HCT116 (cell line): ENCODE data around the gene PA2G4. TPM values are rescaled to one million over a fixed set of nuclear protein-coding genes. Genes with fewer than 3 reads are reported as not detected.
A peak's percentile ranks its signal among the peaks of the same experiment; 100 is the strongest.

Source experiments
- ATAC-seq: fragments of 200-7000 bp; cut with Tn5 transposase; 2 replicates; pipeline ENCODE4 v1.9.1; 2020; ENCODE audit warnings: mild to moderate bottlenecking, moderate library complexity
- BruUV-seq: library from RNA; stranded (reverse); fragments of 400-500 nt; replicated peaks from 2 replicates; lab custom pipeline; 2021; lab: Mats Ljungman, UMichigan
- CTCF ChIA-PET: fragments of 300-600 bp; sonication (Branson Sonifier 250); formaldehyde crosslinking; loops from one replicate; lab custom pipeline; 2021; ENCODE audit warnings: antibody characterized with exemption; lab: Charles Lee
- POLR2A ChIA-PET: fragments of 300-600, 350-600 bp; sonication (Branson Sonifier 250); formaldehyde crosslinking; loops from one replicate; lab custom pipeline; 2021; ENCODE audit warnings: antibody characterized with exemption; lab: Charles Lee
- RAD21 ChIA-PET, 2 experiments: fragments of 300-600 bp; sonication (Branson Sonifier 250); formaldehyde crosslinking; loops; one replicate each; lab custom pipeline; 2023; ENCODE audit warnings: low total read pairs in 2 of 2; ENCODE audit not compliant: uncharacterized antibody in 2 of 2, unreplicated experiment in 2 of 2, low non-redundant PET in 1 of 2; lab: Charles Lee
- DNase-seq: peaks from one replicate; pipeline ENCODE4 v3.0.0-alpha.2; 2010; ENCODE audit warnings: low read depth, low spot score
- H2AFZ ChIP-seq: fragments of 200-600 bp; shearing (Covaris generic), sonication (generic); 2 replicates; pipeline ENCODE4 v1.6.1; 2017; ENCODE audit warnings: low read depth, mixed run types, mixed read lengths, antibody characterized with exemption, low read length; ENCODE audit not compliant: poor library complexity, severe bottlenecking
- H3K27ac ChIP-seq: 2 replicates; pipeline ENCODE4 v1.5.1; 2012; ENCODE audit warnings: low read depth, low read length
- H3K27me3 ChIP-seq: fragments of 200-600 bp; sonication (generic); 2 replicates; pipeline ENCODE4 v1.6.1; 2016; ENCODE audit warnings: mixed run types, low read length, mixed read lengths; ENCODE audit not compliant: insufficient read depth
- H3K36me3 ChIP-seq, 2 experiments: fragments of 200-500 bp in 1 of 2; fragments of 200-600 bp in 1 of 2; sonication (Bioruptor generic) in 1 of 2; sonication (generic) in 1 of 2; 2 replicates each; pipeline versions ENCODE4 v1.5.1 to v1.6.1; 2014 to 2016; ENCODE audit warnings: low read length in 2 of 2, inconsistent platforms in 1 of 2, mixed read lengths in 1 of 2, mixed run types in 1 of 2; ENCODE audit not compliant: insufficient read depth in 2 of 2, control insufficient read depth in 1 of 2
- H3K4me1 ChIP-seq, 2 experiments: fragments of 200-600 bp in 1 of 2; sonication (generic) in 1 of 2; 2 replicates each; pipeline versions ENCODE4 v1.5.1 to v1.6.1; 2012 to 2017; ENCODE audit warnings: low read length in 2 of 2, inconsistent platforms in 1 of 2, mild to moderate bottlenecking in 1 of 2, mixed read lengths in 1 of 2, mixed run types in 1 of 2, moderate library complexity in 1 of 2; ENCODE audit not compliant: insufficient read depth in 2 of 2, control insufficient read depth in 1 of 2
- H3K4me2 ChIP-seq: fragments of 200-600 bp; sonication (generic); 2 replicates; pipeline ENCODE4 v1.6.1; 2017; ENCODE audit warnings: mixed run types, low read length, mixed read lengths
- H3K4me3 ChIP-seq, 2 experiments: fragments of 200-600 bp in 1 of 2; sonication (generic) in 1 of 2; replicated peaks in 1 of 2; 2 replicates each; pipeline ENCODE4 v1.5.1; 2011 to 2016; ENCODE audit warnings: low read length in 2 of 2, control low read depth in 1 of 2, low read depth in 1 of 2, mild to moderate bottlenecking in 1 of 2, mixed read lengths in 1 of 2, mixed run types in 1 of 2
- H3K79me2 ChIP-seq: fragments of 200-600 bp; sonication (generic); 2 replicates; pipeline ENCODE4 v1.6.1; 2017; ENCODE audit warnings: mild to moderate bottlenecking, mixed run types, low read length, moderate library complexity, mixed read lengths; ENCODE audit not compliant: insufficient read depth
- H3K9ac ChIP-seq: fragments of 200-600 bp; sonication (generic); 2 replicates; pipeline ENCODE4 v1.6.1; 2016; ENCODE audit warnings: low read length, mixed read lengths
- H3K9me2 ChIP-seq: fragments of 200-600 bp; sonication (generic), shearing (Covaris generic); 2 replicates; pipeline ENCODE4 v1.6.1; 2017; ENCODE audit warnings: mixed run types, mild to moderate bottlenecking, moderate library complexity; ENCODE audit not compliant: insufficient read depth
- H3K9me3 ChIP-seq, 2 experiments: fragments of 200-500 bp in 1 of 2; fragments of 200-600 bp in 1 of 2; sonication (Bioruptor generic) in 1 of 2; sonication (generic) in 1 of 2; 2 replicates each; pipeline ENCODE4 v1.6.1; 2014 to 2017; ENCODE audit warnings: low read length in 2 of 2, mixed read lengths in 2 of 2, inconsistent platforms in 1 of 2, low read depth in 1 of 2, mild to moderate bottlenecking in 1 of 2, mixed run types in 1 of 2, moderate library complexity in 1 of 2; ENCODE audit not compliant: control insufficient read depth in 1 of 2, insufficient read depth in 1 of 2
- H4K20me1 ChIP-seq: fragments of 200-600 bp; sonication (generic), shearing (Covaris generic); 2 replicates; pipeline ENCODE4 v1.6.1; 2017; ENCODE audit warnings: mixed run types, mild to moderate bottlenecking, moderate library complexity; ENCODE audit not compliant: insufficient read depth
- CBX3 ChIP-seq: IDR thresholded peaks from 2 replicates; pipeline ENCODE4 v1.6.1; 2012; ENCODE audit warnings: low read depth
- CEBPB ChIP-seq: IDR thresholded peaks from 2 replicates; pipeline ENCODE4 v1.6.1; 2012; ENCODE audit warnings: low read depth
- EGR1 ChIP-seq: IDR thresholded peaks from 2 replicates; pipeline ENCODE4 v1.6.1; 2012; ENCODE audit warnings: low read depth
- EZH2phosphoT487 ChIP-seq: fragments of 200-600 bp; IDR thresholded peaks from 2 replicates; pipeline ENCODE4 v1.6.1; 2018; ENCODE audit warnings: antibody characterized with exemption, borderline replicate concordance
- JUND ChIP-seq: IDR thresholded peaks from 2 replicates; pipeline ENCODE4 v1.6.1; 2012
- RAD21 ChIP-seq: IDR thresholded peaks from 2 replicates; pipeline ENCODE4 v1.6.1; 2012; ENCODE audit warnings: low read depth, mild to moderate bottlenecking
- SIN3A ChIP-seq: IDR thresholded peaks from 2 replicates; pipeline ENCODE4 v1.6.1; 2012; ENCODE audit warnings: low read depth
- ZBTB33 ChIP-seq: IDR thresholded peaks from 2 replicates; pipeline ENCODE4 v1.6.1; 2011; ENCODE audit warnings: mild to moderate bottlenecking, low read length, moderate library complexity; ENCODE audit not compliant: insufficient replicate concordance; ENCODE audit errors: extremely low read depth
- ZFX ChIP-seq: fragments of 450-650 bp; IDR thresholded peaks from 2 replicates; pipeline ENCODE4 v1.6.1; 2017
- ZNF274 ChIP-seq: fragments of 200-500 bp; sonication (Bioruptor generic); IDR thresholded peaks from 2 replicates; pipeline ENCODE4 v1.6.1; 2014; ENCODE audit warnings: mild to moderate bottlenecking, low read depth, low read length, inconsistent platforms
- intact Hi-C: fragments of 100-400 bp; cut with micrococcal nuclease; formaldehyde crosslinking; loops from 2 replicates; pipeline ENCODE4 v1.10.0; 2022
- total RNA-seq: library from RNA; stranded (reverse); gene quantifications from one replicate; pipeline ENCODE4 v1.2.1, GENCODE V29; 2021; ENCODE audit not compliant: unreplicated experiment
- TF ChIP-seq, protein P1 (sequence below): IDR thresholded peaks from 2 replicates; pipeline ENCODE4 v1.6.1; 2012; ENCODE audit warnings: low read depth
- TF ChIP-seq, protein P2 (sequence below): IDR thresholded peaks from 2 replicates; pipeline ENCODE4 v1.6.1; 2012
- TF ChIP-seq, protein P3 (sequence below), 3 experiments: fragments of 200-600 bp in 1 of 3; sonication (generic) in 1 of 3; IDR thresholded peaks in 2 of 3; conservative IDR thresholded peaks in 1 of 3; 2 replicates each; pipeline ENCODE4 v1.5.1; 2012 to 2017; ENCODE audit warnings: low read depth in 2 of 3, low read length in 2 of 3, antibody characterized with exemption in 1 of 3, borderline replicate concordance in 1 of 3, control low read depth in 1 of 3, mild to moderate bottlenecking in 1 of 3, mixed read lengths in 1 of 3, mixed run types in 1 of 3, moderate library complexity in 1 of 3; ENCODE audit not compliant: insufficient read depth in 1 of 3

Gene PA2G4
- total RNA-seq, 1 experiment from 2014 or later, result 302 TPM

DNA sequence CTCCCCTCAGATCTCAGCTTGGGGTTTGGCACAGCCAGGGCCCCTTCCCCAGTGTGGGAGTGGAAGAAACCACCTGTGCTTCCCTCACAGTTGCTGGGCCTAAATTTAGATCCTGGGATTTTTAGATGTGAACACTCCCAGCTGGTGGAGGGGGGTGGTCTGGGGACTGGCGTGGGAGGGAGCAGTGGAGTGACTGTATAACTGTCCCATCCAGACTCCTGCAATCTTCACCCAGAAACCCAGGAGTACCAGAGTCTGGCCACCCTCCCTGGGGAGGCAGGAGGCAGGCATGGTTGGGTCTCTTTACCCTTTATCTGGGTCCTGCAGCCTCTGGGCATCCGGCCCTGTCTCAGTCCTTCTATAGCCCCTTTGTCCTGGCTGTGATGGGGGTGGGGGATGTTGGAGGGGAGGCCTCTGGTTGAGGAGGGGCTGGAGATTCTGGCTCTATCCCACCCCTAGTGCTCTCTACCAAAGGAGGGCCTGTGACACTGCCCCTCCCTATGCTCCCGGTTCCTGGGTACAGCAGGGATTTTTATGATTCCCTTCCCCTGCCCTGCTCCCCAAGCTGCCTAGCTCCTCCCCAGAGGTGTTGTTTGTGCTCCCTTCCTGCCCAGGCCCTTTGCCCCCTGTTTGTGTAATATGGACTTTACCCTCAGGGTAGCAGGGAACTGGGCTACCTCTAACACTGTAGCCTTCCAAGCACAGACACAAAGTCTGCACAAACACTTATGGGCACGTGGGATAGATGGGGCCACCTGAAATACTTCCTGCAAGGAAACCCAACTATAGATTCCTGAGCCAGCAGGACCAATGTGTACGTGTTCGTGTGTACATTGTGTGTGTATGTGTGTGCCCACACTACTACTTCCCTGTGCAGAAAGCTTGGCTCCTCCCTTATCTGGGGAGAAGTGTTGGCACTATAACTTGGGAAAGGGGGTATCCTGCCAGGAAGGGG lies 22.7 kb upstream of the PA2G4 start:
- Histone ChIP-seq H3K4me3 (peak overlapping the region; percentile 70 to 90), H3K4me1 (peaks cover 17 to 44% of the 10 kb centered on the region in 2 experiments), H3K4me2 (peak overlapping the region; percentile 94), H3K27ac (peak overlapping the region; percentile 93; the same call in 1 of the 2 replicates), H3K36me3 (peaks cover 6 to 9% of the 10 kb centered on the region in 2 experiments; a peak in 2 of 4 replicates), H2AFZ (no peak overlapping the region), H4K20me1 (no peaks in the 10 kb centered on the region), H3K79me2 (peaks cover 12% of the 10 kb centered on the region; the same call in 1 of the 2 replicates), H3K9me3 (no peaks in the 10 kb centered on the region), H3K9me2 (no peaks in the 10 kb centered on the region), H3K9ac (peak overlapping the region; percentile 78), H3K27me3 (no peaks in the 10 kb centered on the region)
- TF ChIP-seq ZNF274, result no peak
- TF ChIP-seq CBX3, result no peak
- TF ChIP-seq, protein P1, sequence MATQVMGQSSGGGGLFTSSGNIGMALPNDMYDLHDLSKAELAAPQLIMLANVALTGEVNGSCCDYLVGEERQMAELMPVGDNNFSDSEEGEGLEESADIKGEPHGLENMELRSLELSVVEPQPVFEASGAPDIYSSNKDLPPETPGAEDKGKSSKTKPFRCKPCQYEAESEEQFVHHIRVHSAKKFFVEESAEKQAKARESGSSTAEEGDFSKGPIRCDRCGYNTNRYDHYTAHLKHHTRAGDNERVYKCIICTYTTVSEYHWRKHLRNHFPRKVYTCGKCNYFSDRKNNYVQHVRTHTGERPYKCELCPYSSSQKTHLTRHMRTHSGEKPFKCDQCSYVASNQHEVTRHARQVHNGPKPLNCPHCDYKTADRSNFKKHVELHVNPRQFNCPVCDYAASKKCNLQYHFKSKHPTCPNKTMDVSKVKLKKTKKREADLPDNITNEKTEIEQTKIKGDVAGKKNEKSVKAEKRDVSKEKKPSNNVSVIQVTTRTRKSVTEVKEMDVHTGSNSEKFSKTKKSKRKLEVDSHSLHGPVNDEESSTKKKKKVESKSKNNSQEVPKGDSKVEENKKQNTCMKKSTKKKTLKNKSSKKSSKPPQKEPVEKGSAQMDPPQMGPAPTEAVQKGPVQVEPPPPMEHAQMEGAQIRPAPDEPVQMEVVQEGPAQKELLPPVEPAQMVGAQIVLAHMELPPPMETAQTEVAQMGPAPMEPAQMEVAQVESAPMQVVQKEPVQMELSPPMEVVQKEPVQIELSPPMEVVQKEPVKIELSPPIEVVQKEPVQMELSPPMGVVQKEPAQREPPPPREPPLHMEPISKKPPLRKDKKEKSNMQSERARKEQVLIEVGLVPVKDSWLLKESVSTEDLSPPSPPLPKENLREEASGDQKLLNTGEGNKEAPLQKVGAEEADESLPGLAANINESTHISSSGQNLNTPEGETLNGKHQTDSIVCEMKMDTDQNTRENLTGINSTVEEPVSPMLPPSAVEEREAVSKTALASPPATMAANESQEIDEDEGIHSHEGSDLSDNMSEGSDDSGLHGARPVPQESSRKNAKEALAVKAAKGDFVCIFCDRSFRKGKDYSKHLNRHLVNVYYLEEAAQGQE, result no peak
- TF ChIP-seq RAD21, result no peak
- TF ChIP-seq JUND, result no peak
- TF ChIP-seq, protein P2, sequence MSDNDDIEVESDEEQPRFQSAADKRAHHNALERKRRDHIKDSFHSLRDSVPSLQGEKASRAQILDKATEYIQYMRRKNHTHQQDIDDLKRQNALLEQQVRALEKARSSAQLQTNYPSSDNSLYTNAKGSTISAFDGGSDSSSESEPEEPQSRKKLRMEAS, result no peak
- TF ChIP-seq ZBTB33, result no peak
- TF ChIP-seq ZFX, result no peak
- TF ChIP-seq CEBPB, result no peak
- TF ChIP-seq EGR1, result no peak
- no peak for TF ChIP-seq EZH2phosphoT487
- TF ChIP-seq, protein P3, sequence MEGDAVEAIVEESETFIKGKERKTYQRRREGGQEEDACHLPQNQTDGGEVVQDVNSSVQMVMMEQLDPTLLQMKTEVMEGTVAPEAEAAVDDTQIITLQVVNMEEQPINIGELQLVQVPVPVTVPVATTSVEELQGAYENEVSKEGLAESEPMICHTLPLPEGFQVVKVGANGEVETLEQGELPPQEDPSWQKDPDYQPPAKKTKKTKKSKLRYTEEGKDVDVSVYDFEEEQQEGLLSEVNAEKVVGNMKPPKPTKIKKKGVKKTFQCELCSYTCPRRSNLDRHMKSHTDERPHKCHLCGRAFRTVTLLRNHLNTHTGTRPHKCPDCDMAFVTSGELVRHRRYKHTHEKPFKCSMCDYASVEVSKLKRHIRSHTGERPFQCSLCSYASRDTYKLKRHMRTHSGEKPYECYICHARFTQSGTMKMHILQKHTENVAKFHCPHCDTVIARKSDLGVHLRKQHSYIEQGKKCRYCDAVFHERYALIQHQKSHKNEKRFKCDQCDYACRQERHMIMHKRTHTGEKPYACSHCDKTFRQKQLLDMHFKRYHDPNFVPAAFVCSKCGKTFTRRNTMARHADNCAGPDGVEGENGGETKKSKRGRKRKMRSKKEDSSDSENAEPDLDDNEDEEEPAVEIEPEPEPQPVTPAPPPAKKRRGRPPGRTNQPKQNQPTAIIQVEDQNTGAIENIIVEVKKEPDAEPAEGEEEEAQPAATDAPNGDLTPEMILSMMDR (IDR thresholded peaks at IDR 0.05 in 2 of 3, conservative IDR thresholded peaks at IDR 0.05 in 1 of 3; ENCODE audit: borderline replicate concordance in 1 of 3, insufficient read depth in 1 of 3, low read depth in 2 of 3, low read length in 2 of 3), result no peak
- no peak for TF ChIP-seq SIN3A
- RAD21 ChIA-PET, result interaction anchor here in 1 of 2 experiments (0.8 kb wide), 1 partner anchor 22 kb away, joined by 3 read pairs; the partner anchor contains the start of gene PA2G4
- DNase-seq (no peak), ATAC-seq (no peak)
- POLR2A ChIA-PET, result interaction anchor here (1.3 to 2.6 kb wide), 3 partner anchors 22 to 46 kb away, joined by 3 to 12 read pairs (median 10); partner anchors contain the start of genes ESYT1, PA2G4 and ZC3H10
- CTCF ChIA-PET, result no interaction called here
- BruUV-seq, result no TSS peak
- intact Hi-C loops, result no loop called here
